H1 (cell line): ENCODE measurements around the gene OXSM. TPM values are rescaled to one million over a fixed set of nuclear protein-coding genes. Genes with fewer than 3 reads are reported as not detected.
A peak's percentile ranks its signal among the peaks of the same experiment; 100 is the strongest.

Experiments
- CTCF ChIA-PET: fragments of 300-600 bp; sonication (Branson Sonifier 250); formaldehyde crosslinking; loops from one replicate; lab custom pipeline; 2021; ENCODE audit not compliant: partially characterized antibody; lab: Charles Lee
- POLR2A ChIA-PET: fragments of 300-600 bp; sonication (Branson Sonifier 250); formaldehyde crosslinking; loops from one replicate; lab custom pipeline; 2021; ENCODE audit warnings: inconsistent platforms; ENCODE audit not compliant: partially characterized antibody; lab: Charles Lee
- DNase-seq, 2 experiments: peaks; one replicate each; pipeline versions ENCODE4 v3.0.0 to v3.0.0-alpha.2; 2010 to 2022; ENCODE audit warnings: low spot score in 2 of 2, low read depth in 1 of 2, mixed read lengths in 1 of 2
- FAIRE-seq: peaks from 2 replicates; lab custom pipeline; 2011; peaks lifted over from hg19 to GRCh38; lab: Jason Lieb, UNC
- H2AFZ ChIP-seq: 2 replicates; pipeline ENCODE4 v1.8.1; 2012; ENCODE audit warnings: low read length, inconsistent platforms
- H2AK5ac ChIP-seq: 2 replicates; pipeline ENCODE4 v1.6.1; 2013; ENCODE audit warnings: low read depth, low read length
- H2BK120ac ChIP-seq: replicated peaks from 2 replicates; pipeline ENCODE3; 2013; ENCODE audit warnings: low read depth, low read length, inconsistent platforms
- H2BK12ac ChIP-seq: 2 replicates; pipeline ENCODE4 v1.6.1; 2013; ENCODE audit warnings: low read depth, low read length
- H2BK15ac ChIP-seq: 2 replicates; pipeline ENCODE4 v1.6.1; 2013; ENCODE audit warnings: low read length
- H2BK20ac ChIP-seq: 2 replicates; pipeline ENCODE4 v1.6.1; 2013; ENCODE audit warnings: low read length
- H2BK5ac ChIP-seq: 2 replicates; pipeline ENCODE4 v1.6.1; 2013; ENCODE audit warnings: low read depth, low read length
- H3K14ac ChIP-seq: 2 replicates; pipeline ENCODE4 v1.6.1; 2013; ENCODE audit warnings: inconsistent platforms; ENCODE audit not compliant: insufficient read length
- H3K18ac ChIP-seq: 2 replicates; pipeline ENCODE4 v1.6.1; 2013; ENCODE audit warnings: low read length; ENCODE audit errors: extremely low read depth
- H3K23ac ChIP-seq: 2 replicates; pipeline ENCODE4 v1.6.1; 2013; ENCODE audit warnings: inconsistent platforms; ENCODE audit not compliant: insufficient read length
- H3K23me2 ChIP-seq: 2 replicates; pipeline ENCODE4 v1.6.1; 2013; ENCODE audit warnings: low read depth, low read length
- H3K27ac ChIP-seq: 2 replicates; pipeline ENCODE4 v1.6.1; 2011; ENCODE audit warnings: low read depth, low read length, inconsistent platforms
- H3K27me3 ChIP-seq, 4 experiments: replicated peaks in 1 of 4; 1 replicate in 1 of 4; 2 replicates in 3 of 4; pipeline versions ENCODE4 v1.6.1 to v1.8.1; 2011 to 2013; ENCODE audit warnings: low read length in 3 of 4, mild to moderate bottlenecking in 3 of 4, inconsistent platforms in 2 of 4, mixed read lengths in 2 of 4, moderate library complexity in 1 of 4; ENCODE audit not compliant: control insufficient read depth in 3 of 4, insufficient read depth in 3 of 4; ENCODE audit errors: extremely low read depth in 1 of 4
- H3K36me3 ChIP-seq, 4 experiments: 2 replicates each; pipeline versions ENCODE4 v1.6.1 to v1.8.1; 2011 to 2013; ENCODE audit warnings: mild to moderate bottlenecking in 4 of 4, low read length in 3 of 4, moderate library complexity in 2 of 4, control low read depth in 1 of 4, inconsistent platforms in 1 of 4; ENCODE audit not compliant: insufficient read depth in 4 of 4, control insufficient read depth in 2 of 4
- H3K4ac ChIP-seq: replicated peaks from 2 replicates; pipeline ENCODE3; 2013; ENCODE audit warnings: low read length, low read depth, mixed read lengths, inconsistent platforms; ENCODE audit not compliant: insufficient read length
- H3K4me1 ChIP-seq, 4 experiments: replicated peaks in 1 of 4; 1 replicate in 1 of 4; 2 replicates in 3 of 4; pipeline versions ENCODE4 v1.6.1 to v1.8.1; 2011 to 2013; ENCODE audit warnings: low read length in 3 of 4, inconsistent platforms in 2 of 4, mixed read lengths in 1 of 4; ENCODE audit not compliant: insufficient read depth in 4 of 4, control insufficient read depth in 3 of 4
- H3K4me2 ChIP-seq, 2 experiments: 2 replicates each; pipeline versions ENCODE4 v1.6.1 to v1.8.1; 2011 to 2013; ENCODE audit warnings: low read depth in 2 of 2, low read length in 2 of 2, control low read depth in 1 of 2, inconsistent platforms in 1 of 2, mild to moderate bottlenecking in 1 of 2; ENCODE audit not compliant: insufficient read depth in 1 of 2
- H3K4me3 ChIP-seq, 4 experiments: fragments of 200-600, 300-600 bp in 1 of 4; sonication (generic), shearing (Covaris generic), sonication (Bioruptor Twin) in 1 of 4; 2 replicates each; pipeline versions ENCODE4 v1.5.1 to v1.8.1; 2011 to 2016; ENCODE audit warnings: low read length in 4 of 4, low read depth in 3 of 4, control low read depth in 2 of 4, inconsistent platforms in 2 of 4, mild to moderate bottlenecking in 2 of 4, mixed read lengths in 1 of 4, moderate library complexity in 1 of 4; ENCODE audit not compliant: insufficient read depth in 2 of 4; ENCODE audit errors: extremely low read depth in 1 of 4
- H3K56ac ChIP-seq: replicated peaks from 2 replicates; pipeline ENCODE3; 2013; ENCODE audit warnings: low read depth, mild to moderate bottlenecking, mixed read lengths, low read length, inconsistent platforms; ENCODE audit not compliant: insufficient read length
- H3K79me1 ChIP-seq: 2 replicates; pipeline ENCODE4 v1.6.1; 2013; ENCODE audit warnings: low read depth, low read length, control low read depth
- H3K79me2 ChIP-seq, 2 experiments: 2 replicates each; pipeline versions ENCODE4 v1.6.1 to v1.8.1; 2012 to 2013; ENCODE audit warnings: low read length in 2 of 2, mild to moderate bottlenecking in 2 of 2, inconsistent platforms in 1 of 2; ENCODE audit not compliant: insufficient read depth in 2 of 2, control insufficient read depth in 1 of 2
- H3K9ac ChIP-seq, 4 experiments: replicated peaks in 1 of 4; 1 replicate in 1 of 4; 2 replicates in 3 of 4; pipeline versions ENCODE4 v1.6.1 to v1.8.1; 2011 to 2013; ENCODE audit warnings: low read depth in 3 of 4, low read length in 3 of 4, control low read depth in 2 of 4, mild to moderate bottlenecking in 2 of 4, moderate library complexity in 2 of 4, inconsistent platforms in 1 of 4; ENCODE audit errors: extremely low read depth in 1 of 4
- H3K9me3 ChIP-seq, 2 experiments: 2 replicates each; pipeline versions ENCODE4 v1.6.1 to v1.8.1; 2012 to 2013; ENCODE audit warnings: mild to moderate bottlenecking in 2 of 2, moderate library complexity in 2 of 2, control low read depth in 1 of 2, inconsistent platforms in 1 of 2, low read depth in 1 of 2, low read length in 1 of 2, mixed read lengths in 1 of 2; ENCODE audit not compliant: insufficient read depth in 2 of 2
- H4K20me1 ChIP-seq, 2 experiments: replicated peaks in 1 of 2; 2 replicates each; pipeline versions ENCODE3 to v1.8.1; 2011 to 2013; ENCODE audit warnings: inconsistent platforms in 2 of 2, low read length in 2 of 2, mild to moderate bottlenecking in 1 of 2; ENCODE audit not compliant: insufficient read depth in 2 of 2, control insufficient read depth in 1 of 2
- H4K5ac ChIP-seq: 2 replicates; pipeline ENCODE4 v1.6.1; 2013; ENCODE audit warnings: low read length, low read depth, mixed read lengths, inconsistent platforms; ENCODE audit not compliant: insufficient read length
- H4K8ac ChIP-seq: 2 replicates; pipeline ENCODE4 v1.8.0; 2013; ENCODE audit warnings: mild to moderate bottlenecking, moderate library complexity, low read length, inconsistent platforms; ENCODE audit not compliant: insufficient read depth; ENCODE audit errors: extremely low read depth
- H4K91ac ChIP-seq: replicated peaks from 2 replicates; pipeline ENCODE3; 2013; ENCODE audit warnings: low read length, mixed read lengths, inconsistent platforms; ENCODE audit not compliant: insufficient read length
- BRCA1 ChIP-seq: IDR thresholded peaks from 2 replicates; pipeline ENCODE4 v1.6.1; 2012; ENCODE audit warnings: low read depth, low read length, improper control_type of control experiment
- CBX8 ChIP-seq: fragments of 300-800, 300-1000 bp; sonication (generic); IDR thresholded peaks from 2 replicates; pipeline ENCODE4 v1.7.1; 2016; ENCODE audit warnings: low read depth, low read length, borderline replicate concordance
- SP1 ChIP-seq: IDR thresholded peaks from 2 replicates; pipeline ENCODE4 v1.6.1; 2011; ENCODE audit warnings: low read depth, low read length
- TEAD4 ChIP-seq: IDR thresholded peaks from 2 replicates; pipeline ENCODE4 v1.6.1; 2012; ENCODE audit warnings: low read depth, low read length, inconsistent platforms, mixed read lengths
- WGBS, 2 experiments: shearing (Covaris generic) in 1 of 2; methylation state at CpG; one replicate each; pipeline versions ENCODE4 v1.1.6 to v1.1.7; 2013 to 2015; ENCODE audit warnings: low lambda C conversion rate in 2 of 2, mixed read lengths in 2 of 2, inconsistent platforms in 1 of 2, low coverage in 1 of 2, missing lambda C conversion rate in 1 of 2; ENCODE audit not compliant: insufficient replicate concordance in 2 of 2, insufficient coverage in 1 of 2, insufficient read length in 1 of 2; ENCODE audit errors: extremely low coverage in 1 of 2, missing lambda C conversion rate in 1 of 2; 5-methylcytosine and 5-hydroxymethylcytosine counted together
- polyA plus RNA-seq, 7 experiments: library from polyadenylated mRNA; depleted of rRNA in 3 of 7; stranded (reverse) in 5 of 7; unstranded in 2 of 7; fragments of >200 nt in 5 of 7; fragments of 200-250 nt in 2 of 7; gene quantifications; 1 replicate in 5 of 7; 2 replicates in 1 of 7; 4 replicates in 1 of 7; pipeline versions ENCODE4 v1.2.1 to v1.2.3, GENCODE V29; 2011 to 2013; ENCODE audit warnings: missing spikeins in 2 of 7, mixed read lengths in 2 of 7
- total RNA-seq: library from RNA; stranded (reverse); fragmentation: NEBNext Ultra II Directional; extraction: Animal tissue kit (Norgen Biotek cat#: 25700); gene quantifications from 2 replicates; pipeline ENCODE4 v1.2.1, GENCODE V29; 2021
- TF ChIP-seq, protein P1 (sequence below), 3 experiments: IDR thresholded peaks; 1 replicate in 2 of 3; 2 replicates in 1 of 3; pipeline versions ENCODE4 v1.5.1 to v1.6.1; 2011; ENCODE audit warnings: low read length in 3 of 3, mild to moderate bottlenecking in 3 of 3, inconsistent platforms in 2 of 3, low read depth in 1 of 3, moderate library complexity in 1 of 3; ENCODE audit not compliant: insufficient read depth in 1 of 3; ENCODE audit errors: control extremely low read depth in 1 of 3

The OXSM gene
- total and polyA plus RNA-seq, 2 of the 8 experiments (the other 6 are each of a cell fraction or from before 2014, with no cell fraction given), result 1.3 to 2.2 TPM

- FAIRE-seq (no peak), DNase-seq (no peak)
- Histone ChIP-seq H3K14ac (no peak overlapping the region), H4K20me1 (peaks cover 0 to 1% of the 10 kb centered on the region in 2 experiments), H3K18ac (no peak overlapping the region), H3K79me1 (no peaks in the 10 kb centered on the region), H3K23ac (no peak overlapping the region), H3K4me3 (no peak overlapping the region), H3K4me1 (peaks cover 0 to 7% (median 3%) of the 10 kb centered on the region in 4 experiments; a peak in 4 of 7 replicates), H2BK20ac (no peak overlapping the region), H3K27ac (no peak overlapping the region), H3K23me2 (no peaks in the 10 kb centered on the region), H4K5ac (no peak overlapping the region), H2AK5ac (no peak overlapping the region), H4K8ac (no peak overlapping the region), H2BK5ac (no peak overlapping the region), H2BK15ac (no peak overlapping the region), H3K27me3 (no peaks in the 10 kb centered on the region), H2BK12ac (no peak overlapping the region), H4K91ac (no peak overlapping the region), H3K9me3 (no peaks in the 10 kb centered on the region), H3K56ac (no peak overlapping the region), H2BK120ac (no peak overlapping the region), H3K36me3 (peaks cover 0 to 8% (median 3%) of the 10 kb centered on the region in 4 experiments; a peak in 4 of 8 replicates), H3K4ac (no peak overlapping the region), H3K79me2 (no peaks in the 10 kb centered on the region), H3K4me2 (no peak overlapping the region), H3K9ac (no peak overlapping the region), H2AFZ (no peak overlapping the region)
- TF ChIP-seq TEAD4 (peak; percentile 50; the same call in 1 of the 2 replicates), SP1 (0 out of 2 replicates have a peak, but pooled peaks have one; percentile 22), BRCA1 (no peak), CBX8 (no peak)
- TF ChIP-seq, protein P1, sequence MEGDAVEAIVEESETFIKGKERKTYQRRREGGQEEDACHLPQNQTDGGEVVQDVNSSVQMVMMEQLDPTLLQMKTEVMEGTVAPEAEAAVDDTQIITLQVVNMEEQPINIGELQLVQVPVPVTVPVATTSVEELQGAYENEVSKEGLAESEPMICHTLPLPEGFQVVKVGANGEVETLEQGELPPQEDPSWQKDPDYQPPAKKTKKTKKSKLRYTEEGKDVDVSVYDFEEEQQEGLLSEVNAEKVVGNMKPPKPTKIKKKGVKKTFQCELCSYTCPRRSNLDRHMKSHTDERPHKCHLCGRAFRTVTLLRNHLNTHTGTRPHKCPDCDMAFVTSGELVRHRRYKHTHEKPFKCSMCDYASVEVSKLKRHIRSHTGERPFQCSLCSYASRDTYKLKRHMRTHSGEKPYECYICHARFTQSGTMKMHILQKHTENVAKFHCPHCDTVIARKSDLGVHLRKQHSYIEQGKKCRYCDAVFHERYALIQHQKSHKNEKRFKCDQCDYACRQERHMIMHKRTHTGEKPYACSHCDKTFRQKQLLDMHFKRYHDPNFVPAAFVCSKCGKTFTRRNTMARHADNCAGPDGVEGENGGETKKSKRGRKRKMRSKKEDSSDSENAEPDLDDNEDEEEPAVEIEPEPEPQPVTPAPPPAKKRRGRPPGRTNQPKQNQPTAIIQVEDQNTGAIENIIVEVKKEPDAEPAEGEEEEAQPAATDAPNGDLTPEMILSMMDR (IDR thresholded peaks at IDR 0.05; ENCODE audit: control extremely low read depth in 1 of 3, insufficient read depth in 1 of 3, low read depth in 1 of 3, low read length in 3 of 3), result no peak
- WGBS, 2 experiments, result 53% methylated on average over 3 of the region's 3 CpGs; no CpG with 5 or more reads in 1 of the 2 experiments
- ChIA-PET POLR2A (no interaction called here), CTCF (interaction anchor here (0.6 kb wide), 1 partner anchor 114 kb away, joined by 3 read pairs; no protein-coding TSS in a partner anchor)
Observed at GRCh38 chr3:25748189-25748588, 41.7 kb upstream of the OXSM start.
